Tongue (tissue), 2 donors: ENCODE data around the gene ST8SIA6. TPM values are rescaled to one million over a fixed set of nuclear protein-coding genes. Genes with fewer than 3 reads are reported as not detected.
"Not testable (repeated sequence)": the region's sequence is repeated elsewhere in the genome, so short reads cannot be mapped to it uniquely, and the experiment has no call there.

ENCODE experiments used
- DNase-seq: peaks from one replicate; pipeline ENCODE4 v3.0.0-alpha.2; 2015
- total RNA-seq: library from RNA; depleted of rRNA; stranded (reverse); fragments of >200 nt; gene quantifications from one replicate; pipeline ENCODE4 v1.2.3, GENCODE V29; 2014

The ST8SIA6 gene
- total RNA-seq, 1 donor from 2014 or later: 2.9 TPM

DNA sequence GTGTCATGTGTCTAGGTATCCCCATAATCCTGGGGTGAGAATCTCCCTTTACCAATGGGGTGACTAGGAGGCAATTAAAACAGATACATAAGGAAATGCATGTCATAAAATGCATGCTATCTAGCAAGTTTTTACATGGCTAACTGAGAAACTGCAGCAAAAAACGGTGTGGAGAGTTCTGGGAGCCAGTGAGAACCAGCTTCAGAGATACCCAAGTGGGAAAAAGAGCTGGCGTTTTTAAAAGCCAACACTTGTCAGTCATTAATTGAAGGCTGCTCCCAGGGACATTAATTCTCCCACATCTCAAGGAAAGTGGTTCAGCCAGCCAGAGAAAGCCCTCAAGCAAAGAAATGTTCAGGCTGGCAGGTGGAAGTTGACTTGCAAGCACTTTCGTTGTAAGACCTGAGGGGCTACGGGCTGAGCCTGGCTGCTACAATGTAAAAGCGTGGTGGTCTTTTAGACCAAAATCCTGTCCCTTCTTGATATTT, 28.1 kb downstream of the ST8SIA6 start:
- DNase-seq: no peak

DNA sequence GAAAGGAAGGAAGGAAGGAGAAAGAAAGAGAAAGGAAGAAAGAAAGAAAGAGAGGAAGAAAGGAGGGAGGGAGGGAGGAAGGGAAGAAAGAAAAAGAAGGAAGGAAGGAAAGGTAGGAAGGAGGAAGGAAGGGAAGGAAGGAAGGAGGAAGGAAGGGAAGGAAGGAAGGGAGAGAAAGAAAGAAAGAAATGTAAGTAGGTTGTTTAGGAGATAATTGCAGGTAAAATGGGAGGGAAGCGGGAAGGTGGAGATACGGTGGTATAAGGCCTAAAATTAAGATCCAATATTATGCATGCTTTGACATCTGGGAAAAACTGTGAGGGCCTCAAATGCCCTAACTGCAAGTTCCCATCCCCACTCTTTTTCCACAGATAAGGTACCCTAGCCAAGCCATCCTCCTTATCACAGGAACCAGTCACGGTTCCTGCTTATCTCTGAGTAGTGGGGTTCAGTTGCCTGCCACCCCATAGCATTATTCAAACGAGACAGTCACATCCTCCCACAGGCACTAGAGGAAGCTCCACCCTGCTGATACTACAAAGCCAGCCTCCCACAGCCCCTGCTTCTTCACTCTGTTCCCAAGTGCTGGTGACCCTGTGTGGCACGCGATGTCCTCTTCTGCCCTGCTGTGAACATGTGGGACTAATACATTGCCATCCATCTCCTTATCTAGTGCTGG, 28.7 kb downstream of the ST8SIA6 start:
- DNase-seq: no peak

DNA sequence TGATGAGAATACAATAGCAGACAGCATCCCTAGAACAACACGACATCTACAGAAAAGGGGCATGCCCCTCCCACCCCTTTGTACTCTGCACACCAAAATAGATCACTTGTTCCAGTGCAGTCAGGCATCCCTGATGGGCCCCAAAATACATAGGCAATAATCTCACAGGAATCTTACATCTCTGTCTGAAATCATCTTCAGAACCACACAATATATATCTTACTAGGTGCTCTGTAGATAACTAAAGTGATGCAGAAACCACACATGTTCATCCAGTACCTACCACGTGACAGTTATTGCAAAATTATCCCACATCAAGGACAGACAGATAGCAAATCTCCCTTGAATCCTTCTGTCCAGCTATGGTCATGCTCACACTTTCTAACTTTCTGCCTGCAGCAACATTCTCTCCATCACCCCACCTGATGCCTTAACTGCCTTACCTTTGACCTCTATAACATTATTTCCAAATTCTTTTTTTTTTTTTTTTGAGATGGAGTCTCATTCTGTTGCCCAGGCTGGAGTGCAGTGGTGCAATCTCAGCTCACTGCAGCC, 30.7 kb downstream of the ST8SIA6 start:
- no peak for DNase-seq

DNA sequence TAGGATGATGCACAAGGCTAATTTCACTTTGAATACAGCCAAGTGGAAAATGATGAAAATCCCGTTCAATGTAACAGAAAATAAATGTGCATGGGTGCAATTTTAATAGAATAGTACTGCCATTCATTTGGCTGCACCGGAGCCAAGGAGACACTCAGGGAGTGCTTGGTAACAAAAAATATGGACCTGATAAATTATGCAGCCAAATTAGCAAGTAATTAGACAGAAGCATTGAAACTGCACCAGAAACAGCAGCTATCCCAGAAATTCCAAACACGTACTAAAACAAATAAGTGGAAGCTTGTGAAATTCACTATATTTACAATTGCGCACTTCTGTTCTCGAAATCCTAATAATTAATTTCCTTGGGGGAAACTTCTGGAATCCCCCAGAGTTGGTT, 31.5 kb downstream of the ST8SIA6 start:
- DNase-seq: no peak

DNA sequence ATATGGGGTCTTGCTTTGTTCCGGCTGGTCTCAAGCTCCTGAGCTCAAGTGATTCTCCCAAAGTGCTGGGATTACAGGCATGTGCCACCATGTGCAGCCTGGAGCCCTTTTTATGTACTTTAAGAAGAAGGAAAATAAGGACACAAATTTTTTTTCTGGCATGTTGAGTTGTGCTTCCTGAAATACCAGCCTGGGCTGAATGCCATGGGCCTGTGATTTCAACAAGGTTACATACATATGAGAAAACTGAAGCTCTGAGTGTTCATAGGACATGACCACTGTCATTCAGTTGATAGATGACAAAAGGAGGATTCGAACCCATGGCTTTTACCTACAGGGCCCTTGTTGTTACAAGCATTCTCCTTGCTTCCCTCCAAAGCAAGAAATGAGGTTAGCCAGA, 36.1 kb downstream of the ST8SIA6 start:
- no peak for DNase-seq

DNA sequence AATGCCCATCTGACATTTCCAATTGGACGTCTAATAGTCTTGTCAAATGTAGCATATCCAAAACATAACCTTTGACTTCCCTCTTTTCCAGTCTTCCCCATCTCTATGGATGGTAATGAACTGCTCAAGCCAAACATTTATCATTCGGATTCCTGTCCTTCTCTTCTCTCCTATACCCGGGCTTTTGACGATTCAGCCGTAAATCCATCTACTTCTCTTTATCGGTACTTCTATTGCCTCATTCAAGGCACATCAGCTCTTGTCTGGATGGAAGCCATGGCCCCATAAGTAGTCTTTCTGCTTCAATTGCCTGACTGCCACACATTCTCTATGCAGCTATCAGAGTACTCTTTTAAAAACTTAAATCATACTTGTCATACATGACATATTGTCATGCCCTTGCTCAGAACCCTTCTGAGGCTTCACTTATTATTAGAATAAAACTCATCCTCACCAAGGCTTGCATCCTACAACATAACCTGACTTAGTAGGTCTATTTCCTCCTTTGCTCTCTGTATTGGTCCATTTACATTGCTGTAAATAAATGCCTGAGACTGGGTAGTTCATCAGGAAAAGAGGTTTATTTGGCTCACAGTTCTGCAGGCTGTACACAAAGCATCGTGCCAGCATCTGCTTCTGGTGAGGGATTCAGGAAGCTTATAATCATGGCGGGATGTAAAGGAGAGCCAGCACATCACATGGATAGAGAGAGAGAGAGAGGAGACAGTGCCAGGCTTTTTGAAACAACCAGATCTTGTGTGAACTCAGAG, 37.8 kb downstream of the ST8SIA6 start:
- DNase-seq: no peak

DNA sequence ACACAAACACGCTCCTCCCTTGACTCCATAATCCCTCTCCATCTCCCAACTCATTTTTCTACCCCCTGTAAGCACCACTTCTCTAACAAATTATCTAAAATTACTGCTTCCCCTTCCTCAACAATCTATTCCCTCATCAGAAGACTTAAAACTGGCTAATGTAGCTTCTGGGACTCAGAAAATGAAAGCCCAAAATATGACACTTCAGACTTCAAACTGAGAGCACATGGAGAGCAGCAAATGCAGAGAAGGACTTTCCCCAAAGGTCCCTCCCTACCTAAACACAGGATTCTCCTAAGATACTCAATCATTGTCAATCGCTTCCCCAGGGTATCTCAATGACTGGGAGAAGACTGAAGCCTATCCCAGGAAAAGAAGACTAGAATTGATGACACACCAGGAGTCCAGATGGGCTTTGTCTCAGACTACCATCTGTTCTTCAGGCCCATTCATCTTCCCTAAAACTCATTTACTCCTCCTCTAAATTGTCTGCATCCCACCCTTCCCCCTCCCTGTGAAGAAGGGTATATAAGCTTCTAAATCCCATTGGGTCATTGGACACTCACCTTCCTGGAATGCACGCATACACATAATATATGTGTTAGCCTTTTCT, 39.2 kb downstream of the ST8SIA6 start:
- no peak for DNase-seq

DNA sequence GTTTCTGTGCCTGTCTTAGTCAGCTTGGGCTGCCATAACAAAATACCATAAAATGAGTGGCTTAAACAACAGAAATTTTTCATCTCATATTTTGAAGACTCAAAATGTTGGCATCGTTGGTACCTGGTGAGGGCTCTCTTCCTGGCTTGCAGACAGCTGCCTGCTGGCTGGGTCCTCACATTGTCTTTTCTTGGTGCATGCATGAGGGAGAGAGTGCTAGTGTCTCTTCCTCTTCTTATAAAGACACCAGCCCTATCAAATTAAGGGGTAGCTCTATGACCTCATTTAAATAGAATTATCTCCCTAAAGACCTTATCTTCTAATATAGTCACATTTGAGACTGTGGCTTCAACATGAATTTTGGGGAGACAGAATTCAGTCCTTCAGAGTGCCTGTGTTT, 39.9 kb downstream of the ST8SIA6 start:
- DNase-seq: no peak

DNA sequence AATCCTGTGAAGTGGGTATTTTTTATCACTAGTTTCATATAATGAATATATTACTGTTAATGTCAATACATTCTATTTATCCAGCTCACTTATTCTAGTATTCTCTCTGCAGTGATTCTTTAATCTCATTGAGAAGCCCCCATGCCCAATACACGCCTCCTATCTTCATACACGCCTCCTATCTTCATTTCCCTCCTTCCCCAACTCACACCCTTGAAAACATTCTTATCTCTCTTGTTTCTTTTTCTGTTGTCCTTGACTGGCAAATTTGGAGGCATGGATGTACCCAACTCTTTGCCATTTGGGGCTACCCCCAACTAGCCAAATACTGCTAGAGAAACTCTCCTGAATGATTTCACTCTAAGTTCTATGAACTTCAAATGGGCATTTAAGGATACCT, 40.5 kb downstream of the ST8SIA6 start:
- no peak for DNase-seq

DNA sequence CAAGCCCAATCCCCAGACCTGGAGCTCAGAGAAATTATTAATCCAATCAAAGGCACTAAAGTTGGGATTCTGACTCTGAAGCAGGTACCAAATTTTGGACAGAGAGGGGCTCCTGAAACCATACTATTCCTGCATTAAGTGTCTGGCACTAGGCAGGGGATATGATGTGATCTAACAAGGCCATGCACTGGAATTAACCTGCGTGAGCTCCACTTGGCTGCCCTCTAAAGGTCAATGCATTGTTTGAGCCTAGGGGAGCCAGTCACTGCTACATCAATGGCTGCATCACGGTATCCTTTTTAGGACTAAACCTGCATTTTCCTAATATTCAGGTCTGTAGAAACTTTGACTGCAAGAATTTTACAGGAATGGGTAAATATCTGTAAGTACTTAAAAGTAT, 42.1 kb downstream of the ST8SIA6 start:
- DNase-seq: no peak

DNA sequence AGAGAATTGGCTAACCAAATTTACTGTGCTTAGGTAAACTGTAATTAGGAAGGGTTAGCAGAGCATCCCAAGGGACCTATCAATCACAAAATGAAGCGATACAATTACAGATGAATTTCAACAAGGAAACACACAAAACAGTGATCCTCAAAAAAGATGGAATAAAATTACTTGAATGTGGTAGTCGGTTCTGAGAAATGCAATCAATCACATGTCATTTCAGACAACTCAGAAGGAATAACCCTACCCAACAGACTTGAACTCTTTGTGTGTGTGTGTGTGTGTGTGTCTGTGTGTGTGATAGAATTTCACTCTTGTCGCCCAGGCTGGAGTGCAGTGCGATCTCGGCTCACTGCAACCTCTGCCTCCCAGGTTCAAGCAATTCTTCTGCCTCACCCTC, 43.5 kb downstream of the ST8SIA6 start:
- DNase-seq: no peak

DNA sequence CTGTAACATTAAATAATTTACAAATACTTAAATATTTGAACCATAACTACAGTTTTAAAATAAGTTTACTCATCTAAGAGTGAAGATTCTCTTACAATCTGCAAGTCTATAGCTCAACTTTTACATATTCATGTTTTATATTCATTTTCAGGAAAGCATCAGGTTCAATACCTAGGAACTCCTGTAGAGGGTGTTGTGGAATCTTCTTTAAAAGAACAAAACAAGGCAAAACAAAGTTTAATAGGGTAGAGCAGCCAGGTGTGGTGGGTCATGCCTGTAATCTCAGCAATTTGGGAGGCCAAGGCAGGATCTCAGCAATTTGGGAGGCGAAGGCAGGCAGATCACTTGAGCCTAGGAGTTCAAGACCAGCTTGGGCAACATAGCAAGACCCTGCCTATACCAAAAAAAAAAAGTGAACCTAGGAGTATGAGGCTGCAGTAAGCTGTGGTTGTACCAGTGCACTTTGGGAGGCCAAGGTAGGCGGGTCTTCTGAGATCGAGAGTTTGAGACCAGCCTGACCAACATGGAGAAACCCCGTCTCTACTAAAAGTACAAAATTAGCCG, 45.1 kb downstream of the ST8SIA6 start:
- no peak for DNase-seq

DNA sequence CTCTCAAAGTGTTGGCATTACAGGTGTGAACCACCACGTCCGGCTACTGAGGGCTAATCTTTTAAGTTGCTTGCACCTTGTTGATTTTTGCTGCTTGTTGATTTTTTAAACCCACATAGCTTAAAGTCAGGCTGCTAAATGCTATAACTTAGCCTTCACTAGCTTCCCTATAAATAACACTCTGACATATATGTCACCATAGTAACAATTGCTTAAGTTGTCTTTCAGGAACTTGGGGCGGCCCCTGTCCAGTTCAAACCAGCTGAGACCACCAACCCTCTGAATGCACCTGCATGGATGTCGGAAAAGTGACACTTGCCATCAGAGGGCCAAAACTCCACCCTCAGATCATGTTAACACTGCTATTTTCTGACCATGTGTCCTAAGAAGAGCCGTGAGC, 47.3 kb downstream of the ST8SIA6 start:
- no peak for DNase-seq

DNA sequence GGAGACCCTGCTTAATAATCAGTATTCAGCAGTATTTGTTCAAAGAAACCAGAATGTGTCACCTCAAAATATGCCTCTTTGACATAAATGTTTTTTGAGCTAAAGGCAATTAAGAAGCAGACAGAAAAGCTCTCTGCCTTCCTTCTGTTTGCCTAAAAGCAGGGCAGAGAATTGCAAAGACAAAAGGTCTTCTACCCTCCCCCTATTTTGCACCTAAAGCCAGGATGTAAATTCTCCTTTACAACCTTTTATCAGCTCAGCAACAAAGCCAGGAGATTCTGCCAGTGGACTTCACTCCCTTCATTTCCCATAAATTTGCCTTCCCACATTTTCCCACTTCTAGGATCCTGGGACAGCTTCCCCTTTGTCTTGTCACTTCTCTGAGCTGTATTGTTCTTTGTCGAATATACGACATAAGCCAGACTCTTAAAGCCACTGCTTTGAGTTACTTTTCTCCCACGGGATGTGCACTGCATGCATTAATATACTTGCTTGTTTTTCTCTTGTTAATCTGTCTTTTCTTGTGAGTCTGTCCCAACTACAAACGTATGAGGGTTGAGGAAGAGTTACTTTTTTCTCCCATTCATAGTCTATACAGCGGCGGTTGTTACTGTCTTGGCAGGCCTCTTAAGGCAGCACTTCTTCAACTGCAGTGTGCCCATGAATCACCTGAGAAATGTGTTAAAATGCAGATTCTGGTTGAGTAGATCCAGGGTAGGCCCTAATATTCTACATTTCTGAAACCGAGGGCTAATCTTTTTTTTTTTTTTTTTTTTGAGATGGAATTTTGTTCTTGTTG, 48.2 kb downstream of the ST8SIA6 start:
- DNase-seq: peak; percentile 19

DNA sequence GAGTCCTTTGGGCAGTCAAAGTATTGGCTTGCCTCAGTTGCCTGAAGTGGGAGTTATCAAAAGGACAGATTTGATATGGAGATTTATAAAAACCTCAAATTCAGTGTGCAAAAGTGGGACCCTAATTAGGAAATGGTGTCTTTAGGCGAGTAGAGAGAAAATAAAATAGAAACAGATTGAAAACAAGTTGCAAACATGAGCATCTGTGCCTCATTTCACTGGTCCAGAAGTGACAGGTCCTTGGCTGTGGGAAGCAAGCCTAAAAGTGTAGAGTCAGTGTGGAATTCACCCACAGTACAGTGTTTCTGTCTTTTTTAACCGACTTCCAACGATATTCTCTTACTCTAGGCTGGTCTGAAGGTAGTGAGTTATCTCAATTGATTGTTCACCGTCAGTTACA, 51.2 kb downstream of the ST8SIA6 start:
- no peak for DNase-seq

DNA sequence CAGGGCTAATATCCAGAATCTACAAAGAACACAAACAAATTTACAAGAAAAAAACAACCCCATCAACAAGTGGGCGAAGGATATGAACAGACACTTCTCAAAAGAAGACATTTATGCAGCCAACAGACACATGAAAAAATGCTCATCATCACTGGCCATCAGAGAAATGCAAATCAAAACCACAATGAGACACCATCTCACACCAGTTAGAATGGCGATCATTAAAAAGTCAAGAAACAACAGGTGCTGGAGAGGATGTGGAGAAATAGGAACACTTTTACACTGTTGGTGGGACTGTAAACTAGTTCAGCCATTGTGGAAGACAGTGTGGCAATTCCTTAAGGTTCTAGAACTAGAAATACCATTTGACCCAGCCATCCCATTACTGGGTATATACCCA, 52.4 kb downstream of the ST8SIA6 start:
- not testable (repeated sequence) for DNase-seq

DNA sequence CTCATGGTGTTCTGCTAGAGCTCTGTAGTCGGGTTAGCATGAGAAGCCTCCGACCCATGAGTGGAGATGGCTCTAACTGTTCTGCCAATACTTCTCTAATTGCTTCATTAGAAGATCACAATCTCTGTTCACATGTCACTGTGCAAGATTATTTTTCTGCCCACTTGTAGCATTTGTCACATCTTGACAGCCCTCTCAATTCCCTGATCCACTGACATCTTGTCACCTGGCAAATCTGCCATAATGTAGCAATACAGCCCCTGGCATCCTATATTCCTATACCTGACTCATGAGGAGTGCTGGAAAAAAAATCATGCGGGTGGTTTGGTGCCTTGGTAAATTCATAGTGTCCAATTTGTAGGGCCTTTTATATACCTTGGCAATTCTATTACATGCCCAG, 58.4 kb downstream of the ST8SIA6 start:
- no peak for DNase-seq

DNA sequence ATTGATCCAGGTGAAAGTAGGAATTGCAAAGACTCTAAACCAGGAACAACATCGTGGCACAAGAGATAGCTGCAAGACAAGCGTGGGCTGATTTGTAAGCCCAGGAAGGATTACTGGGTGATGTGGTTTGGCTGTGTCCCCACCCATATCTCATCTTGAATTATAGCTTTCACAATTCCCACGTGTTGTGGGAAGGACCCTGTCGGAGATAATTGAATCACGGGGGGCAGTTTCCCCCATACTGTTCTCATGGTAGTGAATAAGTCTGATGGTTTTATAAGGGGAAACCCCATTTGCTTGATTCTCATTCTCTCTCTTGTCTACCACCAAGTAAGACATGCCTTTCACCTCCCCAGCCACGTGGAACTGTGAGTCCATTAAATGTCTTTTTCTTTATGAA, 59.5 kb downstream of the ST8SIA6 start:
- DNase-seq: no peak

DNA sequence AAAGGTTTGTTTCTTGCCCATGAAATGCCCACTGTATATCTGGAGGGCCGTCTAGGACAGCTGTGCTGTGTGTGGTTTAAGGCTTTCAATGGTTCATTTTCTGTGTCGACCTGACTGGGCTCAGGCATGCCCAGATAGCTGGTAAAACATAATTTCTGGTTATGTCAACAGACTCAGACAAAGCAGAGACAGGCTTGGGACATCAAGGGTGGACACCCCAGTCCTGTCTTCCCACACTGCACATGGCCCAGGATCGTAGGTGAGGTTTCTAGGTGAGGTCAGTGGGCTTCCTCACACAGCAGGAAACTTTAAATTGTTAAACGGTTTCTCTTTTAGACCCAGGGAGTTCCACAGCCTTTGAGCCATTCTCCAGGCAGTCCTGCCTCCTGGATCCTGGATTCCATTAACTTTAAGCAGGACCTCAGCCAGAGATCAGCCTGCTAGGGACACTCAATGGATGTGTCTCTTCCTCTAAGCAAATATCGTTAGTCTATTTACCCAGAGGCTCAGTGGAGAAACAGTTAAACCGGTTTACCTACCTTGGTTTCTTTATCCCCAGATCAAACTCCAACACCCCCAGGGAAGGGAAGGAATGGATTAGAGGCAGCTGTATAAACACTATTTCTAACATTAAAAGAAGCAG, 66.4 kb downstream of the ST8SIA6 start:
- peak; percentile 79 for DNase-seq

DNA sequence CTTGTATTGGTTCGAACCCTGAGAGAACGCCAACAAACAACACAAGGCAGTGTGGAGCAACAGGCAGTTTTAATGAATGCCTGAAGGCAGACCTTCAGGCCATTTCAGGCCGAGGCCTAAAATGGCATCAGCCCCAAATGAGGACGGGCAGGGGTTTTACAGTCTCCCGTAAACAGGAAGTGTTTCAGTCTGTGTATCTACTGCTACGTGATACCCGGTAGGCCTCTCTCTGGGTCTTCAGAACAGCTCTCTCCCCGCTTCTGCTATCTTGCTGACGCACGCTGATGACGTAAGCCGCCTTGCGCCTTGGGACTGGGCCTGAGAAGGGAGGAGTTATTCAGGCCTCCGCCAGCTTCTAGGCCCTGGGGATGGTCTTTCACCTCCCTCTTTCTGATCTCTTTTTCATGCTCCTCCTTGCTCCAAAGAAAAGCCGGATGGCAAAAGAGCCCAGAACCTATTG, 67.7 kb downstream of the ST8SIA6 start:
- DNase-seq: no peak

DNA sequence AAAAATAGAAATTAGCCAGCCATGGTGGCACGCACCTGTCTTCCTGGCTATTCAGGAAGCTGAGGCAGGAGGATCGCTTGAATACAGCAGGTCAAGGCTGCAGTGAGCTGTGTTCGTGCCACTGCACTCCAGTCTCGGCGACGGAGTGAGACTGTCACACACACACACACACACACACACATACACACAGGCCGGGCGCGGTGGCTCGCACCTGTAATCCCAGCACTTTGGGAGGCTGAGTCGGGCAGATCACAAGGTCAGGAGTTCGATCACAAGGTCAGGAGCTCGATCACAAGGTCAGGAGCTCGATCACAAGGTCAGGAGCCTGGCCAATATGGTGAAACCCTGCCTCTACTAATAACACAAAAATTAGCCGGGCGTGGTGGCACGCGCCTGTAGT, 68.4 kb downstream of the ST8SIA6 start:
- no peak for DNase-seq
